NOMO-1 treated with dmso at 0.1 percent for 144 hours (cell line): ENCODE data around the gene B3GALNT2.
"Not testable (repeated sequence)": the region's sequence is repeated elsewhere in the genome, so short reads cannot be mapped to it uniquely, and the experiment has no call there.

Experiments used
- DNase-seq: peaks from one replicate; lab custom pipeline; 2025; ENCODE audit not compliant: unreplicated experiment; lab: John Stamatoyannopoulos, UW

Gene B3GALNT2

GRCh38 chr1:235504494-235505222, 406 bp upstream of the B3GALNT2 start:
- DNase-seq, result peak; percentile 99

DNA sequence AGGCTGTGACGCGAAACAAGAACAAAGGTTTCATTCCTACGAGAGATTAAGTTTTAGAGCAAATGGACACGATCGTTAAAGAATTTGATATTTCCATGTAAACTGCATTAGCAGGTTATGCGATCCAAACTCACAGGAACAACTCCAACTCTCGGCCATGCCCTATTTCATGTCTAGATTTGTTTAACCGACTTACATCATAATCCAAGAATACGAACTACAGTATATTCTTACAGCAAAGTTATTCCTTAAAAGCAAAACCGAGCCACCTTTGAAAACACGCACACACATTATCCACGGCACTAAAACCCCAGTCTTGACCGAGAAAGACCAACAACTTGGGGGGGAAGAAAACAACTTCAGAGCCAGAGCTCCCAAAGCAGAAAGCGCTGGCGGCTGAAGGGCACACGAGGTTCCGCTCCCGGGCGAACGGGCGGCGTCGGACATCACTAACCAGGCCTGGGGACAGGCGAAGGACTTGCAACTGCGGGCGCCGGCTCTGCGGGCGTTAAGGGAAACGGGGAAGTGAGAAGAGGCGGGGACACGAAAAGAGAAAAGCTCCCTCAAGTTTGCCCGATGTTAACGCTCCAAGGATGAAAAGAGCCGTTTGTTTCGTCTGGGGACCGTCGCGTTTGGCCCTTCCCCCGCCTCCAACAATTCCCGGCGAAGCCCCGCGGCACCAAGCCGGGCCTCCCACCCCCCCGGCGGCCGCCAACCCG, 690 bp downstream of the B3GALNT2 start:
- DNase-seq, result peak; percentile 50

DNA sequence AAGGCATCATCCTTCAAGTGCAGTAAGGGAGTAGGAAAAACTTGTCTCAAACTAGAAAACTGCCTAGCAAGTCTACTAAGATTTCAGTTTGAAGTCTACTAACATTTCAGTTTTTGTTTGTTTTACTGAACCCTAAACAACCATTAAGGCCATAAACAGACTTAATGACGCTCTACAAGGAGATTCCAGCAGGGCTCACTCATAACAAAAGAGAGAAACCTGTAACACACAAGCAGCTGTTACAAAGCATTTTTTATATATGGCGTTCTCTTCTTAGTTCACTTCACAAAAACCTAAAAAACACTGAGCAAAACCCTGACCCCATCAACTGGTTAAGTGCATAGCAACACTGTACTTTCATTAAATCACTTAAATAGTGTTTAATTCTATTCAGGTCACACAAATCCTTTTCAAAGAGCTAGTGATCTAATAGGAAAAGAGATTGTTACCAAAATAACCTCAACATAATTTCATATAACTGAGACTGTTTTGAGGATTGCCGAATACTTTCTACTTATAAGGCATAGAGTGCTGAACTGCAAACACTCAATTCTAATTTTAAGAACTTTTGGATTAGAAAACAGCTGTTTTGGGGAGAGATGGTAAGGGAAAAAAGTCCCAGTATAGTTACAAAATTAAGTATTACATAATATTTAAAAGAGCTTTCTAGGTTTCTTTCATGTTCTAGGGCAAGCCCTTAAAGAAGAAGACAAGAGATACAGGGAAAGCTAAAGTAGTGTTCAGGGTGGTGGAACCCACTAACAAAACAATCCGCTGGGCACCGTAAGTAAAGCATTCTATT, 1.4 kb downstream of the B3GALNT2 start:
- DNase-seq, result no peak

DNA sequence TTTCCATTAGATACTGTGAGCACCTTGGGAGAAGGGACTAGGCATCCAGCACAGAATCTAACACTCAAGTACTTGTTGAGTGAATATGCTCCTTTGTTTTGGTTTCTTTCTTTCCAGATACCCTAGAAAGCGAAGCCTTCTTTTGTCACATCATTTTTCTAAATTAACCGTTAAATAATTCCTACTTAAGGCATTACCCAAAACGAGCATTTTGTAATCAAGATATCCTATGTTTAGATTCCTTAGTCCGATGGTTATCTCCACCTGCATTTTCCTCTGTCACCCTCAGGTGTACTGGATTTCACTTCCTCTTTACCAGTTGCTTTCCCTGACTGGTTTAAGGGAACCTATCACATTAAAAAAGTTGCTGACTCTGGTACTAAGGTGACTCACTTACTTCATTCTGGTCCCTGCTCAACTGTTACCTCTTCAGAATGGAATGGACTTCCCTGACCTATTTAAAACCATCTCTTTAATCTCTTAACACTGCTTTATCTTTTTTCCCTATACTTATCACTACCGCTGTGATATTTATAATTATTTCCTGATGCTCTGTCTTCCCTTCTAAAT, 3.2 kb downstream of the B3GALNT2 start:
- no peak for DNase-seq

- DNase-seq, result no peak
These were observed 8.7 kb downstream of the B3GALNT2 start for GRCh38 chr1:235495551-235495950.

- no peak for DNase-seq
These were observed 9.2 kb downstream of the B3GALNT2 start for GRCh38 chr1:235495030-235495429.

- DNase-seq, result no peak
These were observed 9.7 kb downstream of the B3GALNT2 start for GRCh38 chr1:235494531-235494930.

GRCh38 chr1:235491644-235492043, 12.6 kb downstream of the B3GALNT2 start:
- DNase-seq, result no peak

- DNase-seq, result no peak
These were observed 17.9 kb downstream of the B3GALNT2 start for GRCh38 chr1:235486321-235486720.

DNA sequence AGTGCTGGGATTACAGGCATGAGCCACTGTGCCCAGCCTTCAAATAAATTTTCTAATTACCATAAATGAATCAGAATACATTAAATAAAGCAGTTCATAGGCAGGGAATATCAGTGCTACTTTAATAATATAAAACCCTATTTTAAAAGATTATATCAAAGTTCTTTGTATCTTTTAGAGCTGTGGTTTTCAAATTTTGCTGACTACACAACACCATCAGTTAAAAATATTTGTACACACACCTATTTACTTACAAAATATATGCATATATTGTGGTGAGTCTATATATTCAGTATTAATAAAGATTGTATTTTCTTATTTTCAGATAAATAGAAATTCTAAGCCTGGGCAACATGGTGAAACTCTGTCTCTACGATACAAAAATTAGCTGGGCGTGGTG, 18.7 kb downstream of the B3GALNT2 start:
- no peak for DNase-seq

DNA sequence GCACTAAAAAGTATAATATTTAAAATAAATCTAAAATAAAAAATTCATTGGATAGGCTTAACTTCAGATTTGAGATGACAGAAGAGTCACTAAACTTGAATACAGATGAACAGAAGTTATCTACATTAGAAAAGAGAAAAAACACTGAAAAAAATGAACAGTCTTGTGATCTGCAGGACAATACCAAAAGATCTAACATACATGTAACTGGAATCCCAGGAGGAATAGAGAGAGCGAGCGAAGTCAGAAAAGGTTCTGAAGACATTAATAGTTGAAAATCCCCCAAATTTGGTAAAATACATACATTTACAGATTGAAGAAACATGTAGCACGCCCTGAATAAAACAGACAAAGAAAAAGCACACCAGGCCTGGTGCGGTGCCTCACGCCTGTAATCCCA, 21.2 kb downstream of the B3GALNT2 start:
- no peak for DNase-seq

DNA sequence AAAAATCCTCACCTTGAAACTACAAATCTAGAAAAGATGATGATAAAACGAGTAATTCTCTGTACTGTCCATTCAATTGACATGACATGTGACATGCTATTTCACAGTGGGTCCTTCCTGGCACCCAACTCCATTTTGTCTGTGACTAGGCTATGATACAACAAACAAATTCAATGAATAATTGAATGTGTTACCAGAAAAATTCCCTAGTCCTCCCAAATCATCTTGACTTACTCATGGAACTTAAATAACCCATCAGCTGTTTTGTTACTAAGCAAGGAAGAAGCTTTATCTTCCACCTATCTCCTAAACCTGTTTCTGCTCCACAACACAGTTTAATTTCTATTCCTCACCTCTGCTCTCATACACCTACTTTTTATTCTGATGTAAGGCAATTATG, 30.4 kb downstream of the B3GALNT2 start:
- no peak for DNase-seq

GRCh38 chr1:235470741-235471439, 33.4 kb downstream of the B3GALNT2 start:
- no peak for DNase-seq

DNA sequence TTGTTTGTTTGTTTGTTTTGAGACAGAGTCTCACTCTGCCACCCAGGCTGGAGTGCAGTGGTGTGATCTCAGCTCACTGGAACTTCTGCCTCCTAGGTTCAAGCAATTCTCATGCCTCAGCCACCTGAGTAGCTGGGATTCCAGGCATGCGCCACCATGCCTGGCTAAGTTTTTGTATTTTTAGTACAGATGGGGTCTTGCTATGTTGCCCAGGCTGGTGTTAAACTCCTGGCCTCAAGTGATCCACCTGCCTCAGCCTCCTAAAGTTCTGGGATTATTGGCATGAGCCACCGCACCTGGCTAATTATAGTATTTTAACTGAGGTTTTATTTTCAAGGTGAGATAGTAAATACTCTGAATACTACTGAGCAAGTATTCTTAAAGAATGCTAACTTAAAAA, 34.4 kb downstream of the B3GALNT2 start:
- DNase-seq, result not testable (repeated sequence)

DNA sequence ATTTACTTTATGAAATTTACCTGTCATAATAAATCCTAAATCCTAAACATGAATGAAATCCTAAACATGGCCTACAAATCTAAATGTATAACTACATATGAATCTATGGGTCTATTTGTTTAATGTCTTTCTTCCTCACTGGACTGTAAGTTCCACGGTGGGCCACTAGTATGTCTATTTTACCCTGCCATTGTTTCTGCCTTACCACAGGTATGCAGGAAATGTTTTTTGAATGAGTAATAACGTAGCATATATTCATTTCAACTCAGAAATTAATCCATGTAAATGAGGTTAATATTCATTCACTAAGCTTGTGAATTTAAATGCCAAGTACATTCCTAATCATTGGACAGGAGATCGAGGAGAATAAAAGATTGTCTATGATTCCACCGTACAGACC, 35.3 kb downstream of the B3GALNT2 start:
- DNase-seq, result no peak

DNA sequence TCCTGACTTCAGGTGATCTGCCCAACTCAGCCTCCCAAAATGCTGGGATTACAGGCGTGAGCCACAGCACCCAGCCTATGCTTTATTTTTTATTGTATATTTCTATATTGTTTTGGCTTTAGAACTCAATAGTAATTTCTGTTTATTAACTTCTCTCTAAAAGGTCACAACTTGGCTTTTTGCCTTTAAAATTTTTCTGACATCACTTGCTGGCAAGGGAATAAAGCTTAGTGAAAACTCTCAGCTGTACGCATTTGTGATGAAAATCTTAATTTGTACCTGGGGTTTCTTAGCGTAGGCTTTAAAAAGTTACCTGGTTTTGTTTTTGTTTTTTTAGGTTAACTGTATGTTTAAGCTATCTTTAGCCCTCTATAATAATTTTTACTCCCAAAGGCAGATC, 36.2 kb downstream of the B3GALNT2 start:
- no peak for DNase-seq

DNA sequence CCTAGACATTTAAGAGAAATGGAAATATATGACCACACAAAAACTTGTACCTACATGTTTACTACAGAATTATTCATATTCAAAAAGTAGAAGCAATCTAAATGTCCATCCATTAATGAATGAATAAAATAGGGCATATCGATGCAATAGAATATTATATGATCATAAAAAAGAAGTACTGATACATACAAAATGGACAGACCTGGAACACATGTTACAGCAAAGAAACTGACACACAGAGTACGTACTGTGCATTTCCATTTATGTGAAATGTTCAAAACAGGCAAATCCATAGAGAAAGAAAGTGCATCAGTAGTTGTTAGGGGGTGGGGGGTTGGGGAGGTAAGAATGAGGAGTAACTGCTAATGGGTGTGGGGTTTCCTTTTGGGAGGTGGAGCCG, 39.2 kb downstream of the B3GALNT2 start:
- DNase-seq, result no peak

DNA sequence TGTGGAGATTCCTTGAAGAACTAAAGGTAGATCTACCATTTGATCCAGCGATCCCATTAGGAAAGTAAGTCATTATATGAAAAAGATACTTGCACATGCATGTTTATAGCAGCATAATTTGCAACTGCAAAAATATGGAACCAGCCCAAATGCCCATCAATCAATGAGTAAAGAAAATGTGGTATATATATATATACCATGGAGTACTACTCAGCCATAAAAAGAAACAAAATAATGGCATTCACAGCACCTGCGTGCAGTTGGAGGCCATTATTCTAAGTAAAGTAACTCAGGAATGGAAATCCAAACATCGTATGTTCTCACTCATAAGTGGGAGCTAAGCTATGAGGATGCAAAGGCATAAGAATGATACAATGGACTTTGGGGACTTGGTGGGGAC, 41.4 kb downstream of the B3GALNT2 start:
- DNase-seq, result not testable (repeated sequence)

- no peak for DNase-seq
These were observed 42.3 kb downstream of the B3GALNT2 start for GRCh38 chr1:235461954-235462353.

- DNase-seq, result no peak
These were observed 43.5 kb downstream of the B3GALNT2 start for GRCh38 chr1:235460770-235461169.

- not testable (repeated sequence) for DNase-seq
These were observed 46.4 kb downstream of the B3GALNT2 start for GRCh38 chr1:235457856-235458255.
